Fibroblast of villous mesenchyme (primary cell): ENCODE measurements around the gene TOMM34. TPM values are rescaled to one million over a fixed set of nuclear protein-coding genes. Genes with fewer than 3 reads are reported as not detected.

Experiments used
- DNase-seq: peaks from one replicate; pipeline ENCODE4 v3.0.0-alpha.2; 2010; ENCODE audit warnings: low read depth
- H3K4me3 ChIP-seq: 2 replicates; pipeline ENCODE4 v1.5.1; 2011; ENCODE audit warnings: low read depth, mild to moderate bottlenecking, low read length
- CTCF ChIP-seq: IDR thresholded peaks from 2 replicates; pipeline ENCODE4 v1.5.1; 2012; ENCODE audit warnings: low read depth, mild to moderate bottlenecking, low read length; ENCODE audit not compliant: insufficient read depth
- total RNA-seq: library from RNA; depleted of rRNA; stranded (reverse); fragments of >200 nt; gene quantifications from 2 replicates; pipeline ENCODE4 v1.2.3, GENCODE V29; 2012

Gene TOMM34
- total RNA-seq, 1 donor: 22.0 TPM

DNA sequence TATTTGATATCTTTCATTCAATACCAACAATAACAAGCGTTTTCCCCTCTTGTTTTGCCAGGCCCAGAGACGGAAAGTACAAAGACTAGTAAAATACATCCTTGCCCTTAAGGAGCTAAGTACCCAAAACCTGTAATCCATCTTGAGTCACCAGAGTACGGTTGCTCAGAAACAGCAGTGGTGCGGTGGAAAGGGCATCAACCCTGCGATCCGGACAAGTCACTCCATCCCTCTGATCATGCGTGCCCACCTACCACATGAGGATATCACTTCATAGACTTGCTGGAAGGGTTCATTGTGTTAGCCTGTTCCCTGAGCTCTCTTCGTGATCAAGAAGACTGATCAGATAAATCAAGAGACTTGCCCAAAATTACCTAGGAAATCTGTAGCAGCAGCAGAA lies 1.9 kb downstream of the TOMM34 start:
- no peak for DNase-seq
- TF ChIP-seq CTCF: no peak
- no peak overlapping the region for H3K4me3 ChIP-seq

DNA sequence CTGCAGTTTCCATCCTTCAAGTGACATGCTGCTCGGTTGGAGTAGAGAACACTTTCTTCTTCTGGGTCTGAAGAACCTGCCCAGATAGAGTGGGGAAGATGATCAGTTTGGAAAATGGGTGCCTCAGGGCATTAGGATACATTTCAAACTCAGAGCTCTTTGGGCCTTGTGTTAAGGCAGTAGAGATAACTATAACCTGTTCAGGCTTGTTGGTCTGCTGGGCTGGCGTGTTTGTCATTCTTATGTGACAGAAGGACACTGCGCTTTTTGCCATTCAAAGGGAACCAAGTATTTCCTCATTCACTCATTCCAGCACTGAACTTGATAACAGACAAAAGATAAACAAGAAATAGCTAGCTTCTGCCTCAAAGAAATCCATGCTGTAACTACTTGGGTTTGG lies 3.8 kb downstream of the TOMM34 start:
- DNase-seq: no peak
- TF ChIP-seq CTCF: no peak
- no peak overlapping the region for H3K4me3 ChIP-seq

DNA sequence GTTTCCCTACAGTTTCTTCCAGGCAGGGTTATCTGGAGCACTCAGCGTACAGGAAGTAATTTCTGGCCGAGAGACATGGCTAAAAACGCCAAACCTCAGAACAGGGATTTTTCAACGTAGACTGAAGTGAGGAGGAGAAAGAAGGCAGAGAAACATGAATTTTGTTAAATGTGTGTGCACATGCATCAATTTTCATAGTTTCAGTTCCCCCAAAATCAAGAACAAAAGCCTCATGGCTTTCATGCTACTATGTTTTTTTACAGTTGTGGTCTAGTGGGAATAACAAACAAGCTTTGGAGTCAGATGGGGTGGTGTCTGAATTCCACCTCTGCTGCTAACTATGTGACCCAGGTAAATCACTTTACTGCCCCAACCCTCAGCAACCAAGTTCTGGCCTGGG lies 4.9 kb downstream of the TOMM34 start:
- no peak for TF ChIP-seq CTCF
- DNase-seq: no peak

GRCh38 chr20:44954211-44954610 lies 6.0 kb downstream of the TOMM34 start:
- no peak for TF ChIP-seq CTCF
- DNase-seq: no peak
- no peak overlapping the region for H3K4me3 ChIP-seq

More for the DNA sequence above, 4.9 kb downstream of the TOMM34 start:
- no peak overlapping the region for H3K4me3 ChIP-seq

DNA sequence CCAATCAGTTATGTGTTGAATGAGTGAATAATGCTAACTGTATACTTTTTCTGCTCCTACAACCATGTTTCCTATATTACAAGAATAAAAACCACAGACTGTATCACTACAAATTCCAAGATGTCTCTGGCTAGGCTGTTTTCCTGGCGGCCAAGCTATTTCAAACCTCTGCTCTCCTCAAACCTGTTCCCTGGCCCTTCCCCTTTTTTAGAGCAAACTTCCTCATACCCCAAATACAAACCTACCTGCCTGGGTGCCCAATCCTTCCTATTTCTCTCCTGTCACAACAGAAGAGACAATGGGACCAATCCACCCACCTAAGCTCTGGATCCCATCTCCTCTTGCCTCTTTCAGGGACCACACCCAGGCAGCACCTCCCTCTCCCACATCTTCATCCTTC lies 7.5 kb downstream of the TOMM34 start:
- no peak overlapping the region for H3K4me3 ChIP-seq
- no peak for TF ChIP-seq CTCF
- no peak for DNase-seq

GRCh38 chr20:44950368-44950767 lies 9.8 kb downstream of the TOMM34 start:
- DNase-seq: no peak
- no peak overlapping the region for H3K4me3 ChIP-seq
- TF ChIP-seq CTCF: no peak

GRCh38 chr20:44948513-44948912 lies 11.7 kb downstream of the TOMM34 start:
- no peak for DNase-seq
- H3K4me3 ChIP-seq: no peak overlapping the region
- no peak for TF ChIP-seq CTCF
